Measurements from ENCODE around the gene TCAIM.

Gene TCAIM

DNA sequence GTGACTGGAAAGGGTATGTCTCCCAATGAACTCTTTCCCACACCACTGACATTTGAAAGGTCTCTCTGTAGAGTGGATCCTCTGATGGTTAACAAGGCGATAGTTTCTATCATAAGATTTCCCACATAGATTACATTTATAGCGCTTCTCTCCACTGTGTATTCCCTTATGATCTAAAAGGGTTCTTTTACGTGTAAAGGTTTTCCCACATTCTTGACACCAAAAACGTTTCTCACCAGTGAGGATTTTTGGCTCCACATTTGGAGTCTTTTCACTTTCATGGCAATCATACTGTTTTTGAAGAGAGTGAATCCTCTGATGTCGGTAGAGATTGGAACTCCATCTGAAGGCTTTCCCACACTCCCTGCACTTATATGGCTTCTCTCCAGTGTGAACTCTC, 108.4 kb downstream of the TCAIM start:
- no peak for DNase-seq

DNA sequence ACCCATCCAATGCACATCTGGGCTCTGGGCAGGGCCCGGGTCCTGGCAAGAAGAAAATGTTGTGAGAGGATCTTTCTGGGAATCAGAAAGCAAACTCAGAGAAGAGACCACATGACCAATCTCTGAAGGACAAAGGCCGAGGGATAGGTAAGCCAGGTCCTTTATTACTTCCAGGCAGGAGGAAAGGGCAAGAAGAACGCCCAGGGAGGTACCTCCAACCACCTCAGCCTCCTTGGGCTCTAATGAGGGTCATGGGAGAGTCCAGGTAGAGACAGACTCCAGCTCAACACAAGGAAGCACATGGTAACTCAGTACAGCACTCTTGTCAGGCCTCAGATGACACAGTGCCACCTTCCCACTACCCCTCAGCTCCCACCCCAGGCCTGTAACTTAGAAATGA, 112.9 kb downstream of the TCAIM start:
- DNase-seq = no peak

DNA sequence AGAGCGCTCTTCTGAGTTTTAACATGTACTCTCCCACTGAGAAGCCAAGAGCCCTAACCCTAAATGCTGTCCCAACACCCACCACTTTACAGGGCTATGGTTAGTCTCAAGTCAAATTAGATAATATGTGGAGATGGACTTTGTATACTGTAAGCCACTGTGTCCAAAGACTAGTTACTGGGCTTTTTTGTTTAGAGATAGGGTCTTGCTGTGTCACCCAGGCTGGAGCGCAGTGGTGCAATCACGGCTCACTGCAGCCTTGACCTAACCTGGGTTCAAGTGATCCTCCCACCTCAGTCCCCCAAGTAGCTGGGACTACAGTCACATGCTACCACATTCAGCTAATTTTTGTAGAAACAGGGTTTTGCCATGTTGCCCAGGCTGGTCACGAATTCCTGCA, 115.7 kb downstream of the TCAIM start:
- no peak for DNase-seq

DNA sequence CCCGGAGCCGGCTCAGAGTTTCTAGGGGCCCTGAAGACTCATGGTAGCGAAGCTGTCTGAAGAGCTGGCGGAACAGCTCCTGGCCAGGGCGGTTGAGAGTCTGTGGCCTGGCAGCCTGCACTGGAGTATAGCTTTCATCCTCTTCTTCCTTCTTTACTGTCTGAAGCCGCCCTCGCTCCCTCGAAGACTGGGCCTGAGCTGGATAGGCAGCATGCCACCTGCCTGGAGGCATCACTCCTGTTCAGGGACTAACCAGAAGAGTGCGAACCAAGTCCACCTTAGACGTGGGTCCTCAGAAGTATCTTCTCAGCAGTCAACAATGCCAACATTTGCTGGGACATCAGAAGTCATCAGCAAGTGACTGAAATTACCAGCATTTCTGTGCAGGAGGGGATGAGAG, 116.8 kb downstream of the TCAIM start:
- no peak for DNase-seq

All from NCI-H1417 (cell line).